Kidney epithelial cell (primary cell): ENCODE results near the gene ARHGAP12. TPM values are rescaled to one million over a fixed set of nuclear protein-coding genes. Genes with fewer than 3 reads are reported as not detected.

Experiments used
- DNase-seq: peaks from one replicate; pipeline ENCODE4 v3.0.0-alpha.2; 2010; ENCODE audit warnings: low read depth
- H3K27me3 ChIP-seq: 2 replicates; pipeline ENCODE4 v1.6.0; 2011; ENCODE audit warnings: low read length; ENCODE audit not compliant: control insufficient read depth, insufficient read depth
- H3K36me3 ChIP-seq: 2 replicates; pipeline ENCODE4 v1.5.1; 2011; ENCODE audit warnings: low read length; ENCODE audit not compliant: control insufficient read depth, insufficient read depth
- H3K4me3 ChIP-seq: 2 replicates; pipeline ENCODE4 v1.5.1; 2011; ENCODE audit warnings: low read depth, mild to moderate bottlenecking, control low read depth, low read length
- total RNA-seq: library from RNA; depleted of rRNA; stranded (reverse); fragments of >200 nt; gene quantifications from 2 replicates; pipeline ENCODE4 v1.2.3, GENCODE V29; 2015
- TF ChIP-seq, protein P1 (sequence below): IDR thresholded peaks from 2 replicates; pipeline ENCODE4 v1.5.1; 2011; ENCODE audit warnings: mild to moderate bottlenecking, moderate library complexity, low read length, control low read depth, inconsistent platforms; ENCODE audit not compliant: insufficient read depth, poor library complexity, severe bottlenecking

ARHGAP12 gene
- total RNA-seq, 1 donor from 2014 or later = 38.7 TPM

GRCh38 chr10:31926160-31926559 is 2.5 kb downstream of the ARHGAP12 start:
- no peaks in the 10 kb centered on the region for H3K36me3 ChIP-seq
- H3K4me3 ChIP-seq = no peak overlapping the region
- DNase-seq = no peak
- no peaks in the 10 kb centered on the region for H3K27me3 ChIP-seq
- TF ChIP-seq, protein P1, sequence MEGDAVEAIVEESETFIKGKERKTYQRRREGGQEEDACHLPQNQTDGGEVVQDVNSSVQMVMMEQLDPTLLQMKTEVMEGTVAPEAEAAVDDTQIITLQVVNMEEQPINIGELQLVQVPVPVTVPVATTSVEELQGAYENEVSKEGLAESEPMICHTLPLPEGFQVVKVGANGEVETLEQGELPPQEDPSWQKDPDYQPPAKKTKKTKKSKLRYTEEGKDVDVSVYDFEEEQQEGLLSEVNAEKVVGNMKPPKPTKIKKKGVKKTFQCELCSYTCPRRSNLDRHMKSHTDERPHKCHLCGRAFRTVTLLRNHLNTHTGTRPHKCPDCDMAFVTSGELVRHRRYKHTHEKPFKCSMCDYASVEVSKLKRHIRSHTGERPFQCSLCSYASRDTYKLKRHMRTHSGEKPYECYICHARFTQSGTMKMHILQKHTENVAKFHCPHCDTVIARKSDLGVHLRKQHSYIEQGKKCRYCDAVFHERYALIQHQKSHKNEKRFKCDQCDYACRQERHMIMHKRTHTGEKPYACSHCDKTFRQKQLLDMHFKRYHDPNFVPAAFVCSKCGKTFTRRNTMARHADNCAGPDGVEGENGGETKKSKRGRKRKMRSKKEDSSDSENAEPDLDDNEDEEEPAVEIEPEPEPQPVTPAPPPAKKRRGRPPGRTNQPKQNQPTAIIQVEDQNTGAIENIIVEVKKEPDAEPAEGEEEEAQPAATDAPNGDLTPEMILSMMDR = no peak

- H3K4me3 ChIP-seq = no peak overlapping the region
- TF ChIP-seq, protein P1 = no peak
- no peaks in the 10 kb centered on the region for H3K36me3 ChIP-seq
- DNase-seq = no peak
- no peaks in the 10 kb centered on the region for H3K27me3 ChIP-seq
Measured at GRCh38 chr10:31924833-31925232, 3.8 kb downstream of the ARHGAP12 start.

DNA sequence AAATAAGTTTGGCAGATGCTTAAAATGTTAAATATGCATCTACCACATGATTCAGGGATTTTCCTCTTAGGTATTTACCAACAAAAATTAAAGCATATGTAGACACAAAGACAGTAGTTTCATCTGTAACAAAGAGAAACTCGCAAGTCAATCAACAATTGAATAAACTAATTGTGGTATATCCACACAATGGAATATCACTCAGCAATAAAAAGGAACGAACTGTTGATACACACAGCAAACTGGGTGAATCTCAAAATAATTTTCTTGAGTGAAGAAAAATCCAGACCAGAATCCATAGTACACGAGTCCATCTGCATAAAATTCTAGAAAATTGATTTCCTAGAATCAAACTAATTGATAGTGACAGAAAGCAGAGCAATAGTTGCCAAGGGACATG is 5.2 kb downstream of the ARHGAP12 start:
- no peaks in the 10 kb centered on the region for H3K27me3 ChIP-seq

DNA sequence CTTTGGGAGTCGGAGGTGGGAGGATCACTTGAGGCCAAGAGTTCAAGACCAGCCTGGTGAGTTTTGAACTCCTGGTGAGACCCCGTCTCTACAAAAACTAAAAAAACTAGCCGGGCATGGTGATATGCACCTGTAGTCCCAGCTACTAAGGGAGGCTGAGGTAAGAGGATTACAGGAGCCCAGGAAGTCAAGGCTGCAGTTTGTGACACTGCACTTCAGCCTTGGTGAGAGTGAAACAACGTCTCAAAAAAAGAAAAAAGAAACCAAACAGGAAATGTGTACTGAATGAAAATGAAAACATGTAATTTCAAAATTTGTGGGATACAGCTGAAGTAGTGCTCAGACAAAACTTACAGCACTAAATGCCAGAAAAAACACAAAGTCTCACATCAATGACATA is 7.6 kb downstream of the ARHGAP12 start:
- H3K4me3 ChIP-seq = no peak overlapping the region
- no peaks in the 10 kb centered on the region for H3K36me3 ChIP-seq
- no peaks in the 10 kb centered on the region for H3K27me3 ChIP-seq
- TF ChIP-seq, protein P1 = no peak
- DNase-seq = no peak

More for the DNA sequence above, 5.2 kb downstream of the ARHGAP12 start:
- Histone ChIP-seq H3K36me3 (no peaks in the 10 kb centered on the region), H3K4me3 (no peak overlapping the region)
- DNase-seq = no peak
- TF ChIP-seq, protein P1 = no peak

DNA sequence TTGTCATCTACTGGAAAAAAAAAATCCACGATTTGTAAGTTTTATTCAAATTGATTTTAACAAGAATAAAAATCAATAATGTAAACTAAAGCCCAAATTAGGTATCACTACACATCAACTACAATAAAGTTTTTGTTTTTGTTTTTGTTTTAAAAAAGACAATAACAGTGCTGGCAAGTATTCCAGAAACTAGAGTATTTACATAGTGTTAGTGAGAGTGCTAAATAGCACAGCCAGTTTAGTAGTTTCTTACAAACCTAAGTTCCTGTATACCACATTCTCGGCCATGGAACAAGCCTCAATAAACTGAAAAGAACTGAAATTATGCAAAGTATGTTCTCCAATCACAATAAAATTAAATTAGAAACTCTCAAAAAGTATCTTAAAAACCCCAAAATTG is 8.1 kb downstream of the ARHGAP12 start:
- H3K36me3 ChIP-seq = no peaks in the 10 kb centered on the region
- H3K4me3 ChIP-seq = no peak overlapping the region
- no peaks in the 10 kb centered on the region for H3K27me3 ChIP-seq
- DNase-seq = no peak
- TF ChIP-seq, protein P1 = no peak

- H3K4me3 ChIP-seq = no peak overlapping the region
- no peak for DNase-seq
- no peaks in the 10 kb centered on the region for H3K36me3 ChIP-seq
- no peaks in the 10 kb centered on the region for H3K27me3 ChIP-seq
- TF ChIP-seq, protein P1 = no peak
Measured at GRCh38 chr10:31918671-31919409, 9.8 kb downstream of the ARHGAP12 start.
